Measurements from ENCODE around the gene PPFIBP2. TPM values are rescaled to one million over a fixed set of nuclear protein-coding genes. Genes with fewer than 3 reads are reported as not detected.

PPFIBP2 gene
- total RNA-seq, 1 experiment from 2014 or later = 5.7 TPM

- Histone ChIP-seq H3K27me3 (ENCODE audit: insufficient read depth, low read length) (no peaks in the 10 kb centered on the region), H3K4me1 (ENCODE audit: control insufficient read depth in 1 of 2, insufficient read depth in 2 of 2, low read length in 2 of 2) (no peaks in the 10 kb centered on the region), H3K9me3 (ENCODE audit: control insufficient read depth in 1 of 2, insufficient read depth in 1 of 2, low read depth in 1 of 2, low read length in 2 of 2) (no peaks in the 10 kb centered on the region), H3K9me2 (ENCODE audit: insufficient read depth) (no peaks in the 10 kb centered on the region), H3K9ac (ENCODE audit: low read length) (no peak overlapping the region), H3K4me2 (ENCODE audit: low read length) (no peak overlapping the region), H2AFZ (ENCODE audit: low read depth, low read length, poor library complexity, severe bottlenecking) (no peak overlapping the region), H4K20me1 (ENCODE audit: insufficient read depth) (no peaks in the 10 kb centered on the region), H3K79me2 (ENCODE audit: insufficient read depth, low read length) (no peaks in the 10 kb centered on the region), H3K4me3 (replicated peaks in 1 of 2; ENCODE audit: low read depth in 1 of 2, low read length in 2 of 2) (no peak overlapping the region), H3K36me3 (ENCODE audit: control insufficient read depth in 1 of 2, insufficient read depth in 2 of 2, low read length in 2 of 2) (no peaks in the 10 kb centered on the region), H3K27ac (ENCODE audit: low read depth, low read length) (no peak overlapping the region)
- ChIA-PET RAD21 (ENCODE audit: low non-redundant PET in 1 of 2, low total read pairs in 2 of 2, uncharacterized antibody in 2 of 2, unreplicated experiment in 2 of 2) (interaction anchor here in 1 of 2 experiments (1.3 kb wide), 1 partner anchor 71 kb away, joined by 3 read pairs; no protein-coding TSS in a partner anchor), POLR2A (no interaction called here), CTCF (no interaction called here)
- DNase-seq (ENCODE audit: low read depth, low spot score) (no peak), ATAC-seq (no peak)
- no peak for TF ChIP-seq ATF3 (IDR thresholded peaks at IDR 0.05)
- TF ChIP-seq JUND (IDR thresholded peaks at IDR 0.05) = no peak
- TF ChIP-seq EZH2phosphoT487 (IDR thresholded peaks at IDR 0.05; ENCODE audit: borderline replicate concordance) = no peak
- TF ChIP-seq EGR1 (IDR thresholded peaks at IDR 0.05; ENCODE audit: low read depth) = no peak
- no peak for TF ChIP-seq REST (IDR thresholded peaks at IDR 0.05; ENCODE audit: low read depth)
- TF ChIP-seq MAX (IDR thresholded peaks at IDR 0.05) = no peak
- no peak for TF ChIP-seq ZNF274 (IDR thresholded peaks at IDR 0.05; ENCODE audit: low read depth, low read length)
- no peak for TF ChIP-seq POLR2A (IDR thresholded peaks at IDR 0.05; ENCODE audit: borderline replicate concordance, extremely low read depth, insufficient read depth, insufficient read length)
- no peak for TF ChIP-seq EZH2 (IDR thresholded peaks at IDR 0.05)
- no peak for TF ChIP-seq CBX3 (IDR thresholded peaks at IDR 0.05; ENCODE audit: low read depth)
- no peak for TF ChIP-seq SRF (IDR thresholded peaks at IDR 0.05; ENCODE audit: low read depth)
- TF ChIP-seq TCF7L2 (IDR thresholded peaks at IDR 0.05; ENCODE audit: borderline replicate concordance, extremely low read depth, insufficient read depth, insufficient read length) = no peak
- TF ChIP-seq CEBPB (IDR thresholded peaks at IDR 0.05; ENCODE audit: low read depth) = no peak
- TF ChIP-seq POLR2AphosphoS5 (IDR thresholded peaks at IDR 0.05; ENCODE audit: low read depth, low read length) = no peak
- TF ChIP-seq CTCF (IDR thresholded peaks at IDR 0.05 in 2 of 3, conservative IDR thresholded peaks at IDR 0.05 in 1 of 3; ENCODE audit: borderline replicate concordance in 1 of 3, insufficient read depth in 1 of 3, low read depth in 2 of 3, low read length in 2 of 3) = no peak
- no peak for TF ChIP-seq ZBTB33 (IDR thresholded peaks at IDR 0.05; ENCODE audit: extremely low read depth, insufficient replicate concordance, low read length)
- no peak for TF ChIP-seq ZFX (IDR thresholded peaks at IDR 0.05)
- no peak for TF ChIP-seq ELF1 (IDR thresholded peaks at IDR 0.05; ENCODE audit: borderline replicate concordance, low read depth)
- no peak for TF ChIP-seq SIN3A (IDR thresholded peaks at IDR 0.05; ENCODE audit: low read depth)
- BruUV-seq (replicated peaks) = no TSS peak
- intact Hi-C loops (cut with micrococcal nuclease) = no loop called here
Measured at GRCh38 chr11:7643314-7643713, 129.5 kb downstream of the PPFIBP2 start.

Measured in HCT116 (cell line).